Rectal smooth muscle tissue (tissue), 1 donor: Measurements from ENCODE around the gene OR7C1.

Experiments used
- H3K27ac ChIP-seq: one replicate; pipeline ENCODE4 v1.7.0; 2013; ENCODE audit warnings: low read depth, low read length, inconsistent platforms
- H3K27me3 ChIP-seq: one replicate; pipeline ENCODE4 v1.7.0; 2013; ENCODE audit warnings: low read length; ENCODE audit not compliant: control insufficient read depth, insufficient read depth
- H3K36me3 ChIP-seq: one replicate; pipeline ENCODE4 v1.7.0; 2013; ENCODE audit warnings: low read length; ENCODE audit not compliant: control insufficient read depth, insufficient read depth
- H3K4me1 ChIP-seq: one replicate; pipeline ENCODE4 v1.7.0; 2013; ENCODE audit warnings: low read length; ENCODE audit not compliant: control insufficient read depth, insufficient read depth
- H3K4me3 ChIP-seq: one replicate; pipeline ENCODE4 v1.7.0; 2013; ENCODE audit warnings: low read length
- H3K9ac ChIP-seq: one replicate; pipeline ENCODE4 v1.7.0; 2013; ENCODE audit warnings: low read length

Gene OR7C1

DNA sequence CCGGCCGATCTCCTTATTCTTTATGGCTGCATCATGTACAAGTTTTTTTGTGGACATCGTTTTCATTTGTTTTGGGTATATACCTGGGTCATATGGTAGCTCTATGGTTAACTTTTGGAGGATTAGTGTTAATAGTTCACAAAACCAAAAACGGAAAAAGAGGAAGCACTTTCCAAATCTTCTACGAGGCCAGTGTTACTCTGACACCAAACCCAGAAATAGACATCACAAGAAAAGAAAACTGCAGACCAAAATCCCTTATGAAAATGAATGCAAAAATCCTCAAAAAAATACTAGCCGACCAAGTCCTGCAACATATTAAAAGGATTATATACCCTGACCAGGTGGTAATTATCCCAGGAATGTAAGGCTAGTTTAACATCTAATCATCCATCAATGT lies 86.4 kb downstream of the OR7C1 start:
- Histone ChIP-seq H3K4me3 (no peak overlapping the region), H3K27me3 (no peaks in the 10 kb centered on the region), H3K27ac (no peak overlapping the region), H3K9ac (no peak overlapping the region), H3K4me1 (no peaks in the 10 kb centered on the region), H3K36me3 (no peaks in the 10 kb centered on the region)
